Naive B cell (primary cell): ENCODE results near the gene KLHL35. TPM values are rescaled to one million over a fixed set of nuclear protein-coding genes. Genes with fewer than 3 reads are reported as not detected.
A peak's percentile ranks its signal among the peaks of the same experiment; 100 is the strongest.
"Not testable (repeated sequence)": the region's sequence is repeated elsewhere in the genome, so short reads cannot be mapped to it uniquely, and the experiment has no call there.

Source experiments
- ATAC-seq, 2 donors: fragments of 150-1000 bp; cut with Tn5 transposase; 2 replicates each; pipeline ENCODE4 v1.10.0; 2021; ENCODE audit warnings: low read depth in 2 of 2, mild to moderate bottlenecking in 2 of 2, moderate library complexity in 2 of 2
- DNase-seq: peaks from one replicate; pipeline ENCODE4 v3.0.0; 2022
- H3K27ac Mint-ChIP-seq, 6 donors: one replicate each; pipeline ENCODE4 v1.8.0; 2020 to 2022; ENCODE audit warnings: mild to moderate bottlenecking in 6 of 6, mixed read lengths in 6 of 6, moderate library complexity in 5 of 6, inconsistent platforms in 2 of 6
- H3K27me3 Mint-ChIP-seq, 3 donors: one replicate each; pipeline ENCODE4 v1.8.0; 2021 to 2022; ENCODE audit warnings: mixed read lengths in 3 of 3, mild to moderate bottlenecking in 1 of 3
- H3K36me3 Mint-ChIP-seq, 2 donors: one replicate each; pipeline ENCODE4 v1.8.0; 2020 to 2022; ENCODE audit warnings: mixed read lengths in 2 of 2, inconsistent platforms in 1 of 2, mild to moderate bottlenecking in 1 of 2
- H3K4me1 Mint-ChIP-seq, 3 donors: one replicate each; pipeline ENCODE4 v1.8.0; 2020 to 2022; ENCODE audit warnings: mixed read lengths in 3 of 3, inconsistent platforms in 1 of 3, mild to moderate bottlenecking in 1 of 3, moderate library complexity in 1 of 3
- H3K4me3 Mint-ChIP-seq, 8 donors: one replicate each; pipeline ENCODE4 v1.8.0; 2020 to 2022; ENCODE audit warnings: mild to moderate bottlenecking in 8 of 8, mixed read lengths in 8 of 8, moderate library complexity in 8 of 8, inconsistent platforms in 2 of 8
- H3K9me3 Mint-ChIP-seq, 7 donors: one replicate each; pipeline ENCODE4 v1.8.0; 2020 to 2022; ENCODE audit warnings: mixed read lengths in 7 of 7, mild to moderate bottlenecking in 5 of 7, inconsistent platforms in 2 of 7, moderate library complexity in 1 of 7
- polyA plus RNA-seq, 6 donors: library from polyadenylated mRNA; unstranded; fragments of 300-500 nt; fragmentation: Illumina TruSeq; gene quantifications; one replicate each; pipeline ENCODE4 v1.2.3, GENCODE V29; 2021; ENCODE audit warnings: low read depth in 6 of 6

KLHL35 gene
- polyA plus RNA-seq, 6 donors from 2014 or later, result 0.48 to 0.74 TPM; not detected in 4

DNA sequence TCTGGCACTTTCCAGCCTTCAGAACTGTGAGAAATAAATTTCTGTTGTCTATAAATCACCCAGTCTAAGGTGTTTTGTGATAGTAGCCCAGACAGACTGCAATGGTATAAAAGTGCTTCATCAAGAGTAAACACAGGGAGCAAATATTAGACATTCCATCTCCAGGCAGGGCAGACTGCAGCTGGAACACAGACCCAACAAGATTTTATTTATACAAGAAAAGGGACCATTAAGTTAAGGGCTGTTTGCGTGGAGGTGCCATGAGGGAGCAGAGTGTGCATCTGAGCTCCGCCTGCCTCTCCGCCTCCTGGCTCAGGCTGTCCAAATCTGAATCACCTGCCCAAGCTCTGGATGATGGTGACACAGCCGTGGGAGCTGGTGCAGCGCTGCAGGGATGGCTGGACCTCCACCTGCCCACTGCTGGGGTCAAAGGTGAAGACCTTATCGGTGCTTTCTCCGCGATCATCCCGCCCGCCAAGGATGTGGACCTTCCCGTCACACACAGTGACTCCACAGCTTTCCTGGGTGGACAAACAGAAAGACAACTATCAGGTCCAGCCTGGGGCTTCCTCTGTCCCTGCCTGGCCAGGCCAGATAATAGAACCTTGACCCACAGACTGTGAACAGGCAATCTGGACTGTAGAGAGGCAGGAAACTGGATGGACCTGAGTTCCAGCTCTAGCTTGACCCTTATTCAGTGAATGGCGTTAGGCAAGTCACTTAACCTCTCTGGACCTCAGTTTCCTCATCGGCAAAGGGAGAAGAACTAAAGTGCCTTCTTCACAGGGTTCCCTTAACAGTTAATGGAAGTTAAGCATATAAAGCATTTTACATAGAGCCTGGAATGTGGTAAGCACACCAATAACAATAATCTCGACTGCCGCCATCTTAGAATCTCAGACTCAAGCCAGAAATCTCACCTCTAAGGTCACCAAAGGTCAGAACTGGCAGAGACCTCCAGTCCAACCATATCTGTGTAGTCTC, 10.5 kb downstream of the KLHL35 start:
- peak overlapping the region in 1 of 6 donors; percentile 65 for H3K27ac Mint-ChIP-seq
- no peak overlapping the region for H3K4me3 Mint-ChIP-seq
- H3K36me3 Mint-ChIP-seq, result no peaks in the 10 kb centered on the region
- ATAC-seq (no peak), DNase-seq (no peak)
- H3K4me1 Mint-ChIP-seq, result no peaks in the 10 kb centered on the region
- H3K27me3 Mint-ChIP-seq, result peaks cover 0 to 10% (median 4%) of the 10 kb centered on the region in 3 donors
- no peaks in the 10 kb centered on the region for H3K9me3 Mint-ChIP-seq

DNA sequence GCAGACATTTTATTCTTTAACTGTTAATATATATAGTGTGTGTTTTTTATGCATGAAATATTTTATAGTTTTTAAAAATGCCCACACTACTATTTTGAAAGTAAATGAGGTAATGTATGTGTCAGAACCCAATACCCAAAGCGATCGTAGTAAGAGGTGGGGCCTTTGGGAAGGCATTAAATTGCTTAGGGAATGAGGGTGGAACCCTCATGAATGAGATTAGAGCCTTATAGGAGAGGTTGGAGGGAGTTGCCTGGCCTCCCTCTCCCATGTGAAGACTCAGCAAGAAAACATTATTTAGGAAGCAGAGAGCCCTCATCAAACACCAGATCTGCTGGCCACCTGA, 11.1 kb downstream of the KLHL35 start:
- H3K4me1 Mint-ChIP-seq, result no peaks in the 10 kb centered on the region
- H3K9me3 Mint-ChIP-seq, result no peaks in the 10 kb centered on the region
- ATAC-seq, result no peak
- no peak overlapping the region for H3K4me3 Mint-ChIP-seq
- peak overlapping the region in 1 of 6 donors; percentile 65 for H3K27ac Mint-ChIP-seq
- no peak for DNase-seq
- no peaks in the 10 kb centered on the region for H3K36me3 Mint-ChIP-seq
- peaks cover 0 to 7% (median 0%) of the 10 kb centered on the region in 3 donors for H3K27me3 Mint-ChIP-seq

DNA sequence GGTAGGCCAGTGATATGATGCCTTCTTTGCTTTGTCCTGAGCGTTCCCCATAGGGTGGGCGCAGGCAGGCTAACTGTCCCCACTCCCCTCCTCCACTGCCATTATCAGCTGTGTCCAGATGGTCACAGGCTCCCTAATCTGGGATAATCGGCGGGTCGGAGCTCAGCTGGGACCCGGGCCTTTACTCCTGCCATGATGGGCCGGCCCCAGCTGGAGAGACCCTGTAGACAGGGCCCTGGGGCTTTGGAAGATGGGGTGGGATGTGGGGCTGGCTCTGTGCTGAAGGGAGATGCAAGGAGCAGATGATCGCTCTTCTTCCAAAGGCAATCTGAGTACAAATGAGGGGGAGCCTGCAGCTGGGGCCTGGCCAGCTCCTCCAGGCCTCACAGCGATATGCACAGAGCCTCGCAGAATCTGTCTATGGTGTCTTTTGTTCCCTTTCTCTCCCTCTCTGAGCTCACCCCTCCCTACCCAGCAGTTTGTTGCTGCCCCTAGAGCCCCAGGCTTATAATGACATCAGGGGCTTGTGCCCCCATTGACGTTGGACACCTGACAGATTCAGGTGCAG, 11.9 kb downstream of the KLHL35 start:
- Mint-ChIP-seq H3K4me3 (no peak overlapping the region), H3K27me3 (no peaks in the 10 kb centered on the region), H3K4me1 (no peaks in the 10 kb centered on the region), H3K27ac (no peak overlapping the region), H3K9me3 (no peaks in the 10 kb centered on the region), H3K36me3 (no peaks in the 10 kb centered on the region)
- DNase-seq, result no peak
- ATAC-seq, result no peak

DNA sequence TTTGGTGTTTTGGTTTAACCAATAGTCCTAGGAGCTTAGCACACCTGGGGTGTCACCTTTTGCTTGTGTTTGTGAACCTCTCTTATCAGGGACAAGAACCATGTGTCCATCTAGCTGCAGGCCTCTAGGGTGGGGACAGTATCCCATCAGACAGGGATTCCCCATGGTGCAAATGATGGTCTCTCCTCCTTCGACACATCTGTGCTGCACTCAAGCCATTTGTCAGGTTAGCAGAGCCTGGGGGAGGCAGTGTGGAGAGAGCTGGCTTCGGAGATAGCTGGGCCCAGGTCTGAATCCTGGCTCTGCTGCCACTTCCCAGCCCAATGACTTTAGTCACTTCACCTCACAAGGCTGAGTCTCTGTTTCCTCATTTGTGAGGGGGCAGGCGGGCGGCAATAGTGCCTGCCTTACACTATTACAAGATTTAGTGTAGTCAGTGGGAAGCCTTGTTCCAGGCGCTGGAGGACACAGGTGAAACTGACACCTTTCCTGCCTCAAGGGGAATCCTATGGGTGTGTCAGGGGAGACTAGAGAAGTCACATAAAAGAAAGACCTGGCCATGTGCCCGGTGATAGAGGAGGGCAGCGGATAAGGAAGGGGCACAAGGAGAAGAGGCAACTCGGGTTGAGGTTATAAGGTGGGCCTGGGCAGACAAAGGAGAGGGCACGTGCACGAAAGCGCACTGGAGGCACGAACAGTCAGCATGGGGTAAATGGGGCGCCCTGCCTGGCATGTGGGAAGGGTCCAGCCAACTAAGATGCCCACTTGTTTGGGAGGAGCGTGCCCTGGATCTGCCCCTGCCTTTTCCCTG, 12.6 kb downstream of the KLHL35 start:
- H3K27me3 Mint-ChIP-seq, result no peaks in the 10 kb centered on the region

DNA sequence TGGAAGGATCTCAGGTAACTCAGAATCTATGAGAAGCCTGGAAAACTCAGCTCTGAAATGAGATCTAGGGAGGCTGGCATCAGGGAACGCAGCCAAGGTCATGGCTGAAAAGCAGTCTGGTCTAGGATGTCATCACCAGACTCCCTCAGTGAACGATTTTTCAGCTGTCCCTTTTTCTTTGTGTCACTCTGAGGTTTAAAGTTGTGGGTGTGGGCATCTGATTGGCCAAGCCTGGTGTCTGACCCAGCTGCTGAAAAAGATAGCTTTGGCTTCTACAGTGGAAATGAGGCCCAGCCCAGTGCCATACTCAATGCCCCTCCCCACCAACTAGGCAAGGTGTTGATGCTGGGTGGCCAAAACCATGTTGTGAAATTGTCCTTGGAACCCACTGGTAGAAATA, 19.1 kb downstream of the KLHL35 start:
- H3K4me1 Mint-ChIP-seq, result peaks cover 0 to 4% (median 0%) of the 10 kb centered on the region in 3 donors
- H3K36me3 Mint-ChIP-seq, result no peaks in the 10 kb centered on the region
- DNase-seq, result no peak
- no peak overlapping the region for H3K4me3 Mint-ChIP-seq
- H3K9me3 Mint-ChIP-seq, result no peaks in the 10 kb centered on the region
- ATAC-seq, result no peak
- H3K27me3 Mint-ChIP-seq, result no peaks in the 10 kb centered on the region
- peak overlapping the region in 1 of 6 donors; percentile 29 for H3K27ac Mint-ChIP-seq

More for the DNA sequence above, 12.6 kb downstream of the KLHL35 start:
- no peak for ATAC-seq
- no peaks in the 10 kb centered on the region for H3K36me3 Mint-ChIP-seq
- peak overlapping the region in 1 of 6 donors; percentile 86 for H3K27ac Mint-ChIP-seq
- no peaks in the 10 kb centered on the region for H3K9me3 Mint-ChIP-seq
- DNase-seq, result no peak
- no peaks in the 10 kb centered on the region for H3K4me1 Mint-ChIP-seq
- H3K4me3 Mint-ChIP-seq, result no peak overlapping the region

DNA sequence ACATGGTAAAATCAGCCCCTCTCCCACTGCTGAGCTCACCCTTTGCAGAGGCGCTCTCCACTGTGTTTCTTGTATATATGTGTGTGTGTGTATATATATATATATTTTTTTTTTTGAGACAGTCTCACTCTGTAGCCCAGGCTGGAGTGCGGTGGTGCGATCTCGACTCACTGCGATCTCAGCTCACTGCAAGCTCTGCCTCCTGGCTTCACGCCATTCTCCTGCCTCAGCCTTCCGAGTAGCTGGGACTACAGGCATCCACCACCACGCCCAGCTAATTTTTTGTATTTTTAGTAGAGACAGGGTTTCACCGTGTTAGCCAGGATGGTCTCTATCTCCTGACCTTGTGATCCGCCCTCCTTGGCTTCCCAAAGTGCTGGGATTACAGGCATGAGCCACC, 19.9 kb downstream of the KLHL35 start:
- not testable (repeated sequence) for H3K36me3 Mint-ChIP-seq, H3K4me3 Mint-ChIP-seq, H3K27ac Mint-ChIP-seq, ATAC-seq, H3K9me3 Mint-ChIP-seq, H3K27me3 Mint-ChIP-seq, DNase-seq, H3K4me1 Mint-ChIP-seq

DNA sequence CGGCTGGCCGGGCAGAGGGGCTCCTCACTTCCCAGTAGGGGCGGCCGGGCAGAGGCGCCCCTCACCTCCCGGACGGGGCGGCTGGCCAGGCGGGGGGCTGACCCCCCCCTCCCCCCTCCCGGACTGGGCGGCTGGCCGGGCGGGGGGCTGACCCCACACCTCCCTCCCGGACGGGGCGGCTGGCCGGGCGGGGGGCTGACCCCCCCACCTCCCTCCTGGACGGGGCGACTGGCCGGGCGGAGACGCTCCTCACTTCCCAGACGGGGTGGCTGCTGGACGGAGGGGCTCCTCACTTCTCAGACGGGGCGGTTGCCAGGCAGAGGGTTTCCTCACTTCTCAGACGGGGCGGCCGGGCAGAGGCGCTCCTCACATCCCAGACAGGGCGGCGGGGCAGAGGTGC, 23.0 kb downstream of the KLHL35 start:
- not testable (repeated sequence) for ATAC-seq, DNase-seq, H3K36me3 Mint-ChIP-seq, H3K4me1 Mint-ChIP-seq, H3K9me3 Mint-ChIP-seq, H3K27ac Mint-ChIP-seq, H3K4me3 Mint-ChIP-seq, H3K27me3 Mint-ChIP-seq

DNA sequence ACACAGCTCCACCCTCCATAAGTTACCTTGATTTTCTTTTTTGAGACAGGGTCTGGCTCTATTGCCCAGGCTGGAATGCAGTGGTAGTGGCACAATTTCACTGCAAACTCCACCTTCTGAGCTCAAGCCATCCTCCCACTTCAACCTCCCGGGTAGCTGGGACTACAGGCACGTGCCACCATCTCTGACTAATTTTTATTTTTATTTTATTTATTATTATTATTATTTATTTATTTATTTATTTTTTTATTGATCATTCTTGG, 24.1 kb downstream of the KLHL35 start:
- no peaks in the 10 kb centered on the region for H3K9me3 Mint-ChIP-seq
- H3K4me1 Mint-ChIP-seq, result peaks cover 9 to 13% (median 10%) of the 10 kb centered on the region in 3 donors
- DNase-seq (no peak), ATAC-seq (no peak)
- peak overlapping the region in 1 of 8 donors; percentile 29 for H3K4me3 Mint-ChIP-seq
- no peak overlapping the region for H3K27ac Mint-ChIP-seq
- H3K36me3 Mint-ChIP-seq, result peaks cover 6 to 13% of the 10 kb centered on the region in 2 donors
- H3K27me3 Mint-ChIP-seq, result no peaks in the 10 kb centered on the region

DNA sequence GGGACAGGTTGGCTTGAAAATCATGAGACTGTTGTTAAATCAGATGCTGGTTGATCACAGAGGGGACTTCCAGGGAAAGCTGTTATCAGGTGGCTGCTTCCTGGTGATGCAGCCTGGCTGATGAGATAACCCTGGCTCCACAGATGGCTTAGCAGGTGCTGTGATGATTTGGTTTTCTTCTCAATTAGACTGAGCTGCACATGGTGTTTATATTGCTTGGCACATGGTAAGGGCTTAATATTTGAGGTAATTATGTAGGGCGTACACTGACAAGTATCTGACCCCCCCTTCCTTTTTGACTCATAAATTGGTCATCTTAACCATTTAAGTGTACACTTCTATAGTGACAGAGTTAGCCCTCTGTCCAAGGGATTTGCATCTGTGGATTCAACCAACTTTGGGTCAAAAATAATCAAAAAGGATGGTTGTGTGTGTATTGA, 26.6 kb downstream of the KLHL35 start:
- DNase-seq (no peak), ATAC-seq (peak; percentile 35 to 55)
- Mint-ChIP-seq H3K27me3 (no peaks in the 10 kb centered on the region), H3K9me3 (no peaks in the 10 kb centered on the region), H3K4me3 (no peak overlapping the region), H3K4me1 (peaks cover 24 to 34% (median 32%) of the 10 kb centered on the region in 3 donors), H3K27ac (no peak overlapping the region), H3K36me3 (peaks cover 31 to 37% of the 10 kb centered on the region in 2 donors)

DNA sequence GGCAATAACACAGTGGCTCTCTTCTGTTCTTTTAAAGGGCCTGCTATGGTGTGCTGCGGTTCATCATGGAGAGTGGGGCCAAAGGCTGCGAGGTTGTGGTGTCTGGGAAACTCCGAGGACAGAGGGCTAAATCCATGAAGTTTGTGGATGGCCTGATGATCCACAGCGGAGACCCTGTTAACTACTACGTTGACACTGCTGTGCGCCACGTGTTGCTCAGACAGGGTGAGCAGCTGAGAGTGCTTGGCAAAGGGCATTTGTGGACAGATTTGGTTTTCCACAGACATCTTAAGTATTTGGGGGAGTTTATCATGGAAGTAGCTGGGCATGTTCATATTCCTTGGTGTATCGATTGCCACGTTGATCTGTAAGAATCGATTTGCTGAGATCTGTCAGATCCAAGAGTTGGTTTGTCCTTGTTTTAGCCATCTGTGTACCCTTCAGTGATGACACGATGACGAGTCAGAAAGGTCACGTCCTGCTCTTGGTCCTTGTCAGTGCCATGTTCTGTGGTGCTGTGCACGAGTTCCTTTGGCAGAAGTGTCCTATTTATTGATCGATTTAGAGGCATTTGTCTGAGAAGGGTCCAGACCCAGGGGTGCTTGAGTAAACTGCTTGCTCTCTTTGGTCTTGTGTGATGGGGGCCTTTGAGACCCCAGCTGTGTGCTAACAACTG, 28.9 kb downstream of the KLHL35 start:
- no peak overlapping the region for H3K4me3 Mint-ChIP-seq
- H3K27ac Mint-ChIP-seq, result peak overlapping the region in 2 of 6 donors; percentile 14 to 15
- ATAC-seq (no peak), DNase-seq (no peak)
- peaks cover 31 to 37% of the 10 kb centered on the region in 2 donors for H3K36me3 Mint-ChIP-seq
- peaks cover 34 to 53% (median 51%) of the 10 kb centered on the region in 3 donors for H3K4me1 Mint-ChIP-seq
- H3K27me3 Mint-ChIP-seq, result no peaks in the 10 kb centered on the region
- H3K9me3 Mint-ChIP-seq, result no peaks in the 10 kb centered on the region

DNA sequence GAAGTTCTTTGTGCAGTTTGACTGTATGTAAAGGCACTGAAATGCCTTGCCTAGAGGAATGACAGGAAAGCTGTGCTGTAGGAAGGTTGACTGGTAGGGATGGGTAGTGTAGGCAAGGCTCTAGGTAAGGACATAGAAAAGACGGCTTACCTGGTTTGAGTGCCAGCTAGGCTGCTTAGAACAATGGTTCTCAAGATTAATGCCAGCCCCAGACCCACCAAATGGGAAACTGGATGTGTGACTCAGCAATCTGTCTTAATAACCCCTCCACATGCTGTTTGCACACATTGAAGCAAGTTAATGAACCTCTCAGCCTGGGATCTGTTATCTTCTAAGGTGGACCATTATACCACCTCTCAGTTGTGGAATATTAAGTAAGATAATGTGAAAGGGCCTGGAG, 30.0 kb downstream of the KLHL35 start:
- no peaks in the 10 kb centered on the region for H3K27me3 Mint-ChIP-seq
- peak overlapping the region in 3 of 6 donors; percentile 5 to 49 (median 11) for H3K27ac Mint-ChIP-seq
- DNase-seq (no peak), ATAC-seq (no peak)
- H3K9me3 Mint-ChIP-seq, result no peaks in the 10 kb centered on the region
- H3K36me3 Mint-ChIP-seq, result peaks cover 31 to 36% of the 10 kb centered on the region in 2 donors
- H3K4me1 Mint-ChIP-seq, result peaks cover 38 to 58% (median 52%) of the 10 kb centered on the region in 3 donors
- H3K4me3 Mint-ChIP-seq, result peak overlapping the region in 1 of 8 donors; percentile 69

DNA sequence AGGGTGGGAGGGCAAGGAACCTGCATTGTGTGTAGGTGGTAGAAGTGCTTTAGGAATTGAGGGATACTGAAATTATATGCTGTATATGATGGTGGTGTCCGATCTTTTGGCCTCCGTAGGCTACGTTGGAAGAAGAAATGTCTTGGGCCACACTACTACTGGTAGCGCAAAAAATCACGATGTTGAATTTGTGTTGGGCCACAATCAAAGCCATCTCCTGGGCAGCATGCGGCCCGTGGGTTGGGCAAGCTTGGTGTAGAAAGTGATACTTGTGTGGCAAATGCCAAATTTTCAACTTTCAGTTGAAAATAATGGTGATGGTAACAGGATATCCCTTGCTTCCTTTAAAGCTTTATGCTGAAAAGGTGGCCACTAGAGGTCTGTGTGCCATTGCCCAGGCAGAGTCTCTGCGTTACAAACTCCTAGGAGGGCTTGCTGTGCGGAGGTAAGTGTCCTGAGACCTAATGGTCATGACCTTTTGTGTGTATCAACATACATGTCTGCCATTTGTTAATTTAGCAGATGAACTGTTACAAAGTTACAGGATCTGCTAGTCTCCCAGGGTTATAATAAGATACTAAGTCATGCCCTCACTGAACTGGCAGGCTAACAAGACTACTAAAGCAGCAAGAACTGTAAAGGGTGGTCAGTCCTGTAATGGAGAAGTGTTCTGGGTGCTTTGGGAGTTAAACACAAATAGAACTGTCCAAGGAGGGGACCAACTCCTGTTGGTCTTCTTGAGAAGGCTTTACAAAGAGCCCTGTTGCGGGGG, 30.8 kb downstream of the KLHL35 start:
- peaks cover 34 to 55% (median 48%) of the 10 kb centered on the region in 3 donors for H3K4me1 Mint-ChIP-seq
- peaks cover 31 to 32% of the 10 kb centered on the region in 2 donors for H3K36me3 Mint-ChIP-seq
- ATAC-seq, result no peak

More for the DNA sequence above, 30.8 kb downstream of the KLHL35 start:
- no peak for DNase-seq
- H3K27me3 Mint-ChIP-seq, result no peaks in the 10 kb centered on the region
- H3K27ac Mint-ChIP-seq, result peak overlapping the region in 4 of 6 donors; percentile 49 to 79 (median 68)
- H3K9me3 Mint-ChIP-seq, result no peaks in the 10 kb centered on the region
- peak overlapping the region in 4 of 8 donors; percentile 55 to 71 (median 66) for H3K4me3 Mint-ChIP-seq
